Measurements from ENCODE around the gene PARVB.

Gene PARVB

GRCh38 chr22:44024288-44024921 is at the start of gene PARVB:
Gene PARVB (plus strand): TSS chr22:44024302. CDS start chr22:44024340, 38 bp downstream.
- peak; percentile 36 for DNase-seq

- no peak for DNase-seq
Measured at GRCh38 chr22:43975041-43975440, 49.1 kb upstream of the PARVB start.

- no peak for DNase-seq
Measured at GRCh38 chr22:43976861-43977795, 47.0 kb upstream of the PARVB start.

- DNase-seq = no peak
Measured at GRCh38 chr22:43978558-43978957, 45.5 kb upstream of the PARVB start.

GRCh38 chr22:43980579-43980978 is 43.5 kb upstream of the PARVB start:
- DNase-seq = no peak

- DNase-seq = no peak
Measured at GRCh38 chr22:43980996-43981395, 43.1 kb upstream of the PARVB start.

GRCh38 chr22:43983808-43984207 is 40.3 kb upstream of the PARVB start:
- DNase-seq = no peak

- DNase-seq = no peak
Measured at GRCh38 chr22:43985532-43985931, 38.6 kb upstream of the PARVB start.

GRCh38 chr22:43988116-43988820 is 35.8 kb upstream of the PARVB start:
- no peak for DNase-seq

GRCh38 chr22:43988960-43989359 is 35.1 kb upstream of the PARVB start:
- DNase-seq = no peak

- no peak for DNase-seq
Measured at GRCh38 chr22:43990044-43990443, 34.1 kb upstream of the PARVB start.

GRCh38 chr22:43991316-43992020 is 32.6 kb upstream of the PARVB start:
- DNase-seq = no peak

GRCh38 chr22:43992331-43992821 is 31.7 kb upstream of the PARVB start:
- no peak for DNase-seq

- DNase-seq = peak; percentile 73
Measured at GRCh38 chr22:43993072-43993760, 30.9 kb upstream of the PARVB start.

GRCh38 chr22:43994006-43994405 is 30.1 kb upstream of the PARVB start:
- DNase-seq = no peak

- no peak for DNase-seq
Measured at GRCh38 chr22:43994416-43994815, 29.7 kb upstream of the PARVB start.

- DNase-seq = no peak
Measured at GRCh38 chr22:43995057-43995685, 28.9 kb upstream of the PARVB start.

- no peak for DNase-seq
Measured at GRCh38 chr22:43995798-43996169, 28.3 kb upstream of the PARVB start.

- DNase-seq = peak; percentile 78
Measured at GRCh38 chr22:43996170-43996980, 27.7 kb upstream of the PARVB start.

- DNase-seq = no peak
Measured at GRCh38 chr22:43996981-43997265, 27.2 kb upstream of the PARVB start.

- no peak for DNase-seq
Measured at GRCh38 chr22:43998679-43999264, 25.3 kb upstream of the PARVB start.
